Measurements from ENCODE around the gene VAV3. TPM values are rescaled to one million over a fixed set of nuclear protein-coding genes. Genes with fewer than 3 reads are reported as not detected.
A peak's percentile ranks its signal among the peaks of the same experiment; 100 is the strongest.

The VAV3 gene
- total and polyA plus RNA-seq, 2 donors (not counting 1 experiment from before 2014, with no cell fraction given) = not detected

DNA sequence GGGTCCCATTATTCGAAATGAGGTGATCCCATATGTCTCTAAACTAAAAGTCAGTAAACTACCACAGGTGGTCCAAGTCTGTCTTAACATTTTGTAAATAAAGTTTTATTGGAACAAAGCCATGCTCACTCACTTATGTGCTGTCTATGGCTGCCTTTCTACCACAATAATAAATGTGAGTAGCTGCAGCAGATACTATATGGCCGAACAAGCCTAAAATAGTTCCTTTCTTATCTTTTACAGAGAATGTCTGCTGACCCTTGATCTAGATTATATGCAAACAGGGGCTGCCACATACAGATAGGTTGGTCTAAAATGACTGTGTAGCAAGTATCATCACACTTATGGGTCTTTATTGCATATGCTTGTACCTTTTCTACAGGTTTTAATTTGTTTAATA lies 140.0 kb downstream of the VAV3 start:
- Histone ChIP-seq H3K27me3 (ENCODE audit: control insufficient read depth, insufficient read depth, low read length) (no peaks in the 10 kb centered on the region), H3K4me1 (ENCODE audit: control insufficient read depth, extremely low read depth, insufficient read depth, low read length) (no peaks in the 10 kb centered on the region), H4K20me1 (ENCODE audit: control insufficient read depth, extremely low read depth, insufficient read depth, low read length) (no peaks in the 10 kb centered on the region), H3K4me3 (replicated peaks in 1 of 4; ENCODE audit: control extremely low read depth in 1 of 4, insufficient read depth in 1 of 4, low read depth in 3 of 4, low read length in 4 of 4) (no peak overlapping the region), H2AFZ (ENCODE audit: low read length) (no peak overlapping the region), H3K27ac (ENCODE audit: insufficient read depth, low read length) (no peak overlapping the region), H3K9me3 (ENCODE audit: control insufficient read depth, insufficient read depth, low read depth, low read length) (no peaks in the 10 kb centered on the region), H3K4me2 (ENCODE audit: extremely low read depth, insufficient read depth, low read length) (no peak overlapping the region), H3K9ac (ENCODE audit: insufficient read depth, low read length) (no peak overlapping the region), H3K36me3 (ENCODE audit: control insufficient read depth, insufficient read depth, low read length) (no peaks in the 10 kb centered on the region), H3K79me2 (ENCODE audit: control insufficient read depth, insufficient read depth, low read length) (no peaks in the 10 kb centered on the region)
- DNase-seq (ENCODE audit: low read depth in 2 of 2) = no peak
- TF ChIP-seq, protein P1, sequence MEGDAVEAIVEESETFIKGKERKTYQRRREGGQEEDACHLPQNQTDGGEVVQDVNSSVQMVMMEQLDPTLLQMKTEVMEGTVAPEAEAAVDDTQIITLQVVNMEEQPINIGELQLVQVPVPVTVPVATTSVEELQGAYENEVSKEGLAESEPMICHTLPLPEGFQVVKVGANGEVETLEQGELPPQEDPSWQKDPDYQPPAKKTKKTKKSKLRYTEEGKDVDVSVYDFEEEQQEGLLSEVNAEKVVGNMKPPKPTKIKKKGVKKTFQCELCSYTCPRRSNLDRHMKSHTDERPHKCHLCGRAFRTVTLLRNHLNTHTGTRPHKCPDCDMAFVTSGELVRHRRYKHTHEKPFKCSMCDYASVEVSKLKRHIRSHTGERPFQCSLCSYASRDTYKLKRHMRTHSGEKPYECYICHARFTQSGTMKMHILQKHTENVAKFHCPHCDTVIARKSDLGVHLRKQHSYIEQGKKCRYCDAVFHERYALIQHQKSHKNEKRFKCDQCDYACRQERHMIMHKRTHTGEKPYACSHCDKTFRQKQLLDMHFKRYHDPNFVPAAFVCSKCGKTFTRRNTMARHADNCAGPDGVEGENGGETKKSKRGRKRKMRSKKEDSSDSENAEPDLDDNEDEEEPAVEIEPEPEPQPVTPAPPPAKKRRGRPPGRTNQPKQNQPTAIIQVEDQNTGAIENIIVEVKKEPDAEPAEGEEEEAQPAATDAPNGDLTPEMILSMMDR (conservative IDR thresholded peaks at IDR 0.05 in 1 of 2, IDR thresholded peaks at IDR 0.05 in 1 of 2; ENCODE audit: low read depth in 1 of 2, low read length in 2 of 2) = no peak
- no peak for TF ChIP-seq EZH2 (IDR thresholded peaks at IDR 0.05; ENCODE audit: low read length, missing control alignments)

DNA sequence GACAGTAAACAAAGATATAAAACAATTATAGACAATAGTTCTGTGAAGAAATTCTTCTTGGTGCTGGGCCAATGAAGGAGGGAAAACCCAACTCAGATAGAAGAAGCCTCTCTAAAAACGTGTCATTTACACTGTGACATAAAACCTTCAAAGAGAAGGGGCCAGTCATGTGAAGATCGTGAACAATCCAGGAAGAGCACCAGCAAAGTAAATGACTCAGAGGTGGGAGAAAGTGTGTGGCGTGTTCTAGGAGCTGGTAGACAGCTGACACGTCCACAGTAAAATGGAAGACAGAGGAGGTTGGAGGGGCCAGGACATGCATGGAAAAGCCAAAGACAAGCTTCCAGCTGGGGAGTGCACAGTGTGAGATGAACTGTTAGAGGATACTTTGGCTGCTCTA lies 143.6 kb downstream of the VAV3 start:
- Histone ChIP-seq H3K27ac (ENCODE audit: insufficient read depth, low read length) (no peak overlapping the region), H3K4me1 (ENCODE audit: control insufficient read depth, extremely low read depth, insufficient read depth, low read length) (no peaks in the 10 kb centered on the region)
- no peak for DNase-seq (ENCODE audit: low read depth in 2 of 2)

DNA sequence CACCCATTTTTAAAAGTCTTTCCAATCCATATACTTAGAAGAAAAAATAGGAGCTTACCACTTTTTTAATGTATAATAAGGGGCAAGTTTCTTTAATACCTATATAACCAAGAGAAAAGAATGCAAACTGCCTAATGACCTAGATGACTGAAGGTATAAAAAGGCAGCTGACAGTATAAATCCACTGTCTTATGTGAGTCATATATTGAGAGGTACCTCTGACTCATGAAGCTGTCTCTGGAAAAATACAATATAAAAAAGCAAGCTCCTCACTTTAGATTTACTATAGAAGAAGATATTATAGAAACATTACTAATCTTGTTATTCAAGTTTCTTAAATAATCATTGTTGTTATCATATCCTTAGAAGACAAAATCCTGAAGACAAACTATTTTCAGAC lies 144.2 kb downstream of the VAV3 start:
- no peak overlapping the region for H3K4me2 ChIP-seq (ENCODE audit: extremely low read depth, insufficient read depth, low read length)
- no peak overlapping the region for H3K4me3 ChIP-seq (replicated peaks in 1 of 4; ENCODE audit: control extremely low read depth in 1 of 4, insufficient read depth in 1 of 4, low read depth in 3 of 4, low read length in 4 of 4)
- H3K27me3 ChIP-seq (ENCODE audit: control insufficient read depth, insufficient read depth, low read length) = no peaks in the 10 kb centered on the region
- no peaks in the 10 kb centered on the region for H3K36me3 ChIP-seq (ENCODE audit: control insufficient read depth, insufficient read depth, low read length)
- TF ChIP-seq EZH2 (IDR thresholded peaks at IDR 0.05; ENCODE audit: low read length, missing control alignments) = no peak
- TF ChIP-seq, protein P1 (conservative IDR thresholded peaks at IDR 0.05 in 1 of 2, IDR thresholded peaks at IDR 0.05 in 1 of 2; ENCODE audit: low read depth in 1 of 2, low read length in 2 of 2) = no peak
- H3K9me3 ChIP-seq (ENCODE audit: control insufficient read depth, insufficient read depth, low read depth, low read length) = no peaks in the 10 kb centered on the region
- no peak overlapping the region for H3K9ac ChIP-seq (ENCODE audit: insufficient read depth, low read length)
- DNase-seq (ENCODE audit: low read depth in 2 of 2) = peak in 1 of 2 donors; percentile 13
- H3K4me1 ChIP-seq (ENCODE audit: control insufficient read depth, extremely low read depth, insufficient read depth, low read length) = no peaks in the 10 kb centered on the region
- no peaks in the 10 kb centered on the region for H4K20me1 ChIP-seq (ENCODE audit: control insufficient read depth, extremely low read depth, insufficient read depth, low read length)
- no peak overlapping the region for H2AFZ ChIP-seq (ENCODE audit: low read length)
- H3K79me2 ChIP-seq (ENCODE audit: control insufficient read depth, insufficient read depth, low read length) = no peaks in the 10 kb centered on the region
- no peak overlapping the region for H3K27ac ChIP-seq (ENCODE audit: insufficient read depth, low read length)

More for the DNA sequence above, 143.6 kb downstream of the VAV3 start:
- Histone ChIP-seq H3K36me3 (ENCODE audit: control insufficient read depth, insufficient read depth, low read length) (no peaks in the 10 kb centered on the region), H3K4me2 (ENCODE audit: extremely low read depth, insufficient read depth, low read length) (no peak overlapping the region), H3K9ac (ENCODE audit: insufficient read depth, low read length) (no peak overlapping the region), H3K27me3 (ENCODE audit: control insufficient read depth, insufficient read depth, low read length) (no peaks in the 10 kb centered on the region), H3K9me3 (ENCODE audit: control insufficient read depth, insufficient read depth, low read depth, low read length) (no peaks in the 10 kb centered on the region), H3K4me3 (replicated peaks in 1 of 4; ENCODE audit: control extremely low read depth in 1 of 4, insufficient read depth in 1 of 4, low read depth in 3 of 4, low read length in 4 of 4) (no peak overlapping the region), H3K79me2 (ENCODE audit: control insufficient read depth, insufficient read depth, low read length) (no peaks in the 10 kb centered on the region), H2AFZ (ENCODE audit: low read length) (no peak overlapping the region), H4K20me1 (ENCODE audit: control insufficient read depth, extremely low read depth, insufficient read depth, low read length) (no peaks in the 10 kb centered on the region)
- TF ChIP-seq, protein P1 (conservative IDR thresholded peaks at IDR 0.05 in 1 of 2, IDR thresholded peaks at IDR 0.05 in 1 of 2; ENCODE audit: low read depth in 1 of 2, low read length in 2 of 2) = no peak
- no peak for TF ChIP-seq EZH2 (IDR thresholded peaks at IDR 0.05; ENCODE audit: low read length, missing control alignments)

Measured in fibroblast of lung (primary cell).